Measurements from ENCODE around the gene ADCY7.
A peak's percentile ranks its signal among the peaks of the same experiment; 100 is the strongest.

ADCY7 gene

DNA sequence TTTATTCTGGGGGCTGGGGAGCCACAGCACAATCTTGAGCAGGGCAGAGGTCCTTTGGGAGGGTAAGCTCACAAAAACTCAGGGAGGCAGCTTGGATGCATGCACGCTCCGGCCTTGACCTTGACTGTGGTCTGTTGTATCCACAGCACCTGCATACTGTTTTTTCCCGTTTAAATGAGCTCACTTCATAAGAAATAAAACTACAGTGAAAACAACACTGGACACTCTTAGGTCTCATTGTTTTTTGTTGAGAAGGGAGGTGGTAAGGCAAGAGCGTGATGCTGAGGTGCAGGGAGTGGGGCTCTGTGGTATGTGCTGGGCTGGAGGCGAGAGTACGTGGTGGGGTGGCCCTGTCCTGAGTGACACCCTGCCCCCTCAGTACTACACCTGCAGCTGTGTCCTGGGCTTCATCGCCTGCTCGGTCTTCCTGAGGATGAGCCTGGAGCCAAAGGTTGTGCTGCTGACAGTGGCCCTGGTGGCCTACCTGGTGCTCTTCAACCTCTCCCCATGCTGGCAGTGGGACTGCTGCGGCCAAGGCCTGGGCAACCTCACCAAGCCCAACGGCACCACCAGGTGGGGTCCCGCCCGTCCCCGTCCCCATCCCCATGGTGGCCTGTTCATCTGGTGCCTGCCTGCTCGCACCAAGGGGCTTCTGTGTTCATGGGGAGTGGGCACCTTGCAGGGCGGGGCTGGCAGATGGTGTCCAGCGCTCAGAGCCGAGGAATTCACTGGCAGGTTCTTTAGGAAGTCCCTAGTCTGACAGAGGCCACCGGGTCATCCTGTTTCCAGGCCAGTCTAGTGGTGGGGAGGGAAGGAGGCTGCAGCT lies 44.2 kb downstream of the ADCY7 start:
- Histone ChIP-seq H4K8ac (ENCODE audit: low read length) (no peak overlapping the region), H3K4me3 (ENCODE audit: insufficient read depth in 1 of 2, low read depth in 1 of 2, low read length in 2 of 2) (no peak overlapping the region), H3K9ac (ENCODE audit: low read length) (no peak overlapping the region), H2BK12ac (ENCODE audit: low read length in 2 of 2) (no peak overlapping the region), H2BK5ac (ENCODE audit: low read depth, low read length, poor library complexity, severe bottlenecking) (no peak overlapping the region), H4K91ac (ENCODE audit: low read length) (no peak overlapping the region), H3K18ac (ENCODE audit: low read depth in 1 of 2, low read length in 2 of 2) (no peak overlapping the region), H3K9me3 (ENCODE audit: control insufficient read depth, low read length) (no peaks in the 10 kb centered on the region), H3K27me3 (ENCODE audit: control insufficient read depth in 1 of 2, insufficient read depth in 1 of 2, low read length in 2 of 2) (no peaks in the 10 kb centered on the region), H3K23ac (ENCODE audit: low read length in 2 of 2) (no peak overlapping the region), H2BK120ac (ENCODE audit: low read depth, low read length) (peak overlapping the region; percentile 7), H3K79me1 (replicated peaks; ENCODE audit: low read length, poor library complexity, severe bottlenecking) (peaks cover 2% of the 10 kb centered on the region), H3K14ac (ENCODE audit: low read length in 2 of 2) (no peak overlapping the region), H3K36me3 (ENCODE audit: control insufficient read depth in 1 of 2, insufficient read depth in 2 of 2, low read depth in 1 of 2, low read length in 2 of 2) (peaks cover 31 to 45% of the 10 kb centered on the region in 2 experiments), H3K4ac (ENCODE audit: low read depth in 1 of 2, low read length in 2 of 2) (no peak overlapping the region), H2AFZ (ENCODE audit: low read depth, low read length) (no peak overlapping the region), H3K4me2 (ENCODE audit: low read length, poor library complexity, severe bottlenecking) (no peak overlapping the region), H3K4me1 (ENCODE audit: control insufficient read depth, insufficient read depth, low read depth, low read length) (peaks cover 10% of the 10 kb centered on the region), H3K27ac (ENCODE audit: low read length, poor library complexity, severe bottlenecking) (no peak overlapping the region), H2AK5ac (ENCODE audit: low read length, severe bottlenecking) (no peak overlapping the region), H2BK15ac (ENCODE audit: low read depth, poor library complexity, severe bottlenecking) (no peak overlapping the region)
- 93% methylated on average over 17 of the region's 18 CpGs for WGBS
- no peak for DNase-seq

DNA sequence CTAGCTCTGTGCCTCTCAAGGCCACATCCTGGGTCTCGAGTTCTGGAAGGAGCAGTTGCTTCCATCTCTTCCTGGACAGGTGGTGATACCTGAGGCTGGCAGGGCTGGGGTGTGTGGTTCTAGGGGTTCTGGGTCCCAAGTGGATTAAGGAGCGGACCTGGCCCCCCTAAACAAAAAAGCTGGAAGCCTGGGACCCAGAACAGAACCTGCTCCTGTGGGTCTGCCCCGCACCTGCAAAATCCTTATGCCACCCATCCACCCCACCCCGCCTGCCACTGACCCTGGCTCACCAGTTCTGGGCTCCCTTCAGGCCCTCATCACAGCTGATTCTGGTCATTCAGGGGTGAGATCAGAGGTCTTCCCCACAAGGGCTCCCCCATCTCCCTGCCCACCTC lies 44.8 kb downstream of the ADCY7 start:
- Histone ChIP-seq H2BK12ac (ENCODE audit: low read length in 2 of 2) (no peak overlapping the region), H4K91ac (ENCODE audit: low read length) (no peak overlapping the region), H3K4ac (ENCODE audit: low read depth in 1 of 2, low read length in 2 of 2) (no peak overlapping the region), H2BK120ac (ENCODE audit: low read depth, low read length) (no peak overlapping the region), H2BK15ac (ENCODE audit: low read depth, poor library complexity, severe bottlenecking) (no peak overlapping the region), H3K79me1 (replicated peaks; ENCODE audit: low read length, poor library complexity, severe bottlenecking) (peaks cover 2% of the 10 kb centered on the region), H4K8ac (ENCODE audit: low read length) (no peak overlapping the region), H2AK5ac (ENCODE audit: low read length, severe bottlenecking) (no peak overlapping the region), H3K36me3 (ENCODE audit: control insufficient read depth in 1 of 2, insufficient read depth in 2 of 2, low read depth in 1 of 2, low read length in 2 of 2) (peaks cover 37 to 47% of the 10 kb centered on the region in 2 experiments), H2BK5ac (ENCODE audit: low read depth, low read length, poor library complexity, severe bottlenecking) (no peak overlapping the region), H3K14ac (ENCODE audit: low read length in 2 of 2) (no peak overlapping the region), H3K9ac (ENCODE audit: low read length) (no peak overlapping the region), H3K27ac (ENCODE audit: low read length, poor library complexity, severe bottlenecking) (no peak overlapping the region), H3K18ac (ENCODE audit: low read depth in 1 of 2, low read length in 2 of 2) (no peak overlapping the region), H2AFZ (ENCODE audit: low read depth, low read length) (no peak overlapping the region), H3K23ac (ENCODE audit: low read length in 2 of 2) (no peak overlapping the region), H3K9me3 (ENCODE audit: control insufficient read depth, low read length) (no peaks in the 10 kb centered on the region), H3K4me2 (ENCODE audit: low read length, poor library complexity, severe bottlenecking) (no peak overlapping the region), H3K27me3 (ENCODE audit: control insufficient read depth in 1 of 2, insufficient read depth in 1 of 2, low read length in 2 of 2) (no peaks in the 10 kb centered on the region), H3K4me1 (ENCODE audit: control insufficient read depth, insufficient read depth, low read depth, low read length) (peaks cover 14% of the 10 kb centered on the region), H3K4me3 (ENCODE audit: insufficient read depth in 1 of 2, low read depth in 1 of 2, low read length in 2 of 2) (no peak overlapping the region)
- 96% methylated on average over 4 of the region's 4 CpGs for WGBS
- no peak for DNase-seq

DNA sequence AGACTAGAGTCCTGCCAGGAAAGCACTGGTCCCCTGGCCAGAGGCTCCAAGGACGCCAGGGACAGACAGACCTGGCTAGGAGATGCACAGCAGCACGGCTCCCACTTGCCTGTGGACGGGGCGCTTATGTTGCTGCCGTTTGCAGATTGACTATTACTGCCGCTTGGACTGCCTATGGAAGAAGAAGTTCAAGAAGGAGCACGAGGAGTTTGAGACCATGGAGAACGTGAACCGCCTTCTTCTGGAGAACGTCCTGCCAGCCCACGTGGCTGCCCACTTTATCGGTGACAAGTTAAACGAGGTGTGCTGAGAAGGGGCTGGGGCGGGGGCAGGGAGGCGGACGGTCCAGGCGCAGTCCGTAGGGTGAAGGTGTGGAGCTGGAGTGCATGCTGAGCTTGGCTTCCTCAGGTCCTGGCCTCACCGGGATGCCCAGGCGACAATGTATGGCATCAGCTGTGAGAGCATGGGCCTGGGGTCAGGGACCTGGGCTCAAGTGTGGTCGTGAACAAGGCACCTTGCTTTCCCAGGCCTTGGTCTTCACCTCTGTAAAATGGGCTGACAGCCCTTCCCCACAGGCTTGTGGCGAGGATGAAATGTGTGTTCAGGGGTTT lies 45.6 kb downstream of the ADCY7 start:
- DNase-seq: no peak
- no peak overlapping the region for H3K27ac ChIP-seq (ENCODE audit: low read length, poor library complexity, severe bottlenecking)
- H4K91ac ChIP-seq (ENCODE audit: low read length): no peak overlapping the region
- H2AFZ ChIP-seq (ENCODE audit: low read depth, low read length): no peak overlapping the region
- H2BK15ac ChIP-seq (ENCODE audit: low read depth, poor library complexity, severe bottlenecking): no peak overlapping the region
- no peak overlapping the region for H2AK5ac ChIP-seq (ENCODE audit: low read length, severe bottlenecking)
- peaks cover 46 to 47% of the 10 kb centered on the region in 2 experiments for H3K36me3 ChIP-seq (ENCODE audit: control insufficient read depth in 1 of 2, insufficient read depth in 2 of 2, low read depth in 1 of 2, low read length in 2 of 2)
- no peak overlapping the region for H4K8ac ChIP-seq (ENCODE audit: low read length)
- H3K79me1 ChIP-seq (replicated peaks; ENCODE audit: low read length, poor library complexity, severe bottlenecking): peaks cover 2% of the 10 kb centered on the region
- no peak overlapping the region for H3K9ac ChIP-seq (ENCODE audit: low read length)
- no peak overlapping the region for H2BK12ac ChIP-seq (ENCODE audit: low read length in 2 of 2)
- WGBS: 94% methylated on average over 22 of the region's 22 CpGs
- no peak overlapping the region for H3K14ac ChIP-seq (ENCODE audit: low read length in 2 of 2)
- H3K9me3 ChIP-seq (ENCODE audit: control insufficient read depth, low read length): no peaks in the 10 kb centered on the region
- H3K4me3 ChIP-seq (ENCODE audit: insufficient read depth in 1 of 2, low read depth in 1 of 2, low read length in 2 of 2): no peak overlapping the region
- H3K4me1 ChIP-seq (ENCODE audit: control insufficient read depth, insufficient read depth, low read depth, low read length): peaks cover 19% of the 10 kb centered on the region
- no peak overlapping the region for H3K4me2 ChIP-seq (ENCODE audit: low read length, poor library complexity, severe bottlenecking)
- no peak overlapping the region for H3K23ac ChIP-seq (ENCODE audit: low read length in 2 of 2)
- H3K18ac ChIP-seq (ENCODE audit: low read depth in 1 of 2, low read length in 2 of 2): no peak overlapping the region
- no peak overlapping the region for H3K4ac ChIP-seq (ENCODE audit: low read depth in 1 of 2, low read length in 2 of 2)
- H2BK5ac ChIP-seq (ENCODE audit: low read depth, low read length, poor library complexity, severe bottlenecking): no peak overlapping the region
- no peak overlapping the region for H2BK120ac ChIP-seq (ENCODE audit: low read depth, low read length)
- H3K27me3 ChIP-seq (ENCODE audit: control insufficient read depth in 1 of 2, insufficient read depth in 1 of 2, low read length in 2 of 2): no peaks in the 10 kb centered on the region

DNA sequence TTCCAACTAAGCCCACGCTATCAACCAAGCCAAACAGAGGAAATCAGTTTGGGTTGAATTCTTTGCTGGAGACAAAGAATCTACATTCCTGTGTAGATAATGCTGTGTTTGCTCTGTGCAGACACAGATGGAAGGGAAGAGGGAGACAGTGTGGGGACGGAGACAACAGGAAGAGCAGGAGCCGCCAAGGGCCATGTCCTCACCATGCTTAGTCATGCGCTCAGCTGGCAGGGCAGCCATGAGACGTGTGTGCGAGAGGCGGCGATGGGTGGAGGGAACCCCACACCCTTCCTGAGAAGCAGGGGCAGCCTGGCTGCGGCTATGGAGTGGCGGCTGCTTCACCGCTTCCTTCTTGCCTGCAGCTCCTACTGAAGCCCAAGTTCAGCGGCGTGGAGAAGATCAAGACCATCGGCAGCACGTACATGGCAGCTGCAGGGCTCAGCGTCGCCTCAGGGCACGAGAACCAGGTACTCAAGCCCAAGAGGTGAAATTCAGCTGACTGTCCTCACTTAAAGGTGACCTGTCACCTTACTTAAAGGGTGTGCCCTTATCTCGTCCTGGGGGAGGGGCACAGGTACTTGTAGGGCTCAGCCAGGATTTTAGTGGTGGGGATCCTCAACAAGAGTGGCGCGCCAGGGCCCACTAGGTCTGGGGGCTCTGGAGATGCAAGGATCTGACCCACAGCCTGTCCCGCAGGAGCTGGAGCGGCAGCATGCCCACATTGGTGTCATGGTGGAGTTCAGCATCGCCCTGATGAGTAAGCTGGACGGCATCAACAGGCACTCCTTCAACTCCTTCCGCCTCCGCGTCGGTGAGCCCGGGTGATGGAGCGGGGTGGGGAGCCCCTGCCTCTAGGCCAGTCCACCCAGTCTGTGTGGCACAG lies 47.5 kb downstream of the ADCY7 start:
- no peak overlapping the region for H2BK120ac ChIP-seq (ENCODE audit: low read depth, low read length)
- H3K23ac ChIP-seq (ENCODE audit: low read length in 2 of 2): no peak overlapping the region
- no peaks in the 10 kb centered on the region for H3K27me3 ChIP-seq (ENCODE audit: control insufficient read depth in 1 of 2, insufficient read depth in 1 of 2, low read length in 2 of 2)
- H2AFZ ChIP-seq (ENCODE audit: low read depth, low read length): no peak overlapping the region
- H2BK5ac ChIP-seq (ENCODE audit: low read depth, low read length, poor library complexity, severe bottlenecking): no peak overlapping the region
- no peak overlapping the region for H3K9ac ChIP-seq (ENCODE audit: low read length)
- no peak overlapping the region for H3K4me2 ChIP-seq (ENCODE audit: low read length, poor library complexity, severe bottlenecking)
- H2BK15ac ChIP-seq (ENCODE audit: low read depth, poor library complexity, severe bottlenecking): no peak overlapping the region
- no peak overlapping the region for H2BK12ac ChIP-seq (ENCODE audit: low read length in 2 of 2)
- no peak overlapping the region for H3K14ac ChIP-seq (ENCODE audit: low read length in 2 of 2)
- peaks cover 45 to 63% of the 10 kb centered on the region in 2 experiments for H3K36me3 ChIP-seq (ENCODE audit: control insufficient read depth in 1 of 2, insufficient read depth in 2 of 2, low read depth in 1 of 2, low read length in 2 of 2)
- H2AK5ac ChIP-seq (ENCODE audit: low read length, severe bottlenecking): no peak overlapping the region
- no peak overlapping the region for H3K27ac ChIP-seq (ENCODE audit: low read length, poor library complexity, severe bottlenecking)
- no peak for DNase-seq
- H4K91ac ChIP-seq (ENCODE audit: low read length): no peak overlapping the region
- H4K8ac ChIP-seq (ENCODE audit: low read length): no peak overlapping the region
- no peak overlapping the region for H3K4ac ChIP-seq (ENCODE audit: low read depth in 1 of 2, low read length in 2 of 2)
- peaks cover 17% of the 10 kb centered on the region for H3K4me1 ChIP-seq (ENCODE audit: control insufficient read depth, insufficient read depth, low read depth, low read length)
- no peak overlapping the region for H3K18ac ChIP-seq (ENCODE audit: low read depth in 1 of 2, low read length in 2 of 2)
- H3K79me1 ChIP-seq (replicated peaks; ENCODE audit: low read length, poor library complexity, severe bottlenecking): peaks cover 2% of the 10 kb centered on the region
- H3K4me3 ChIP-seq (ENCODE audit: insufficient read depth in 1 of 2, low read depth in 1 of 2, low read length in 2 of 2): no peak overlapping the region
- no peaks in the 10 kb centered on the region for H3K9me3 ChIP-seq (ENCODE audit: control insufficient read depth, low read length)
- WGBS: 96% methylated on average over 30 of the region's 31 CpGs
